ENCODE data around the gene ANKHD1.

- TF ChIP-seq POLR2A (IDR thresholded peaks at IDR 0.05), result no peak
- TF ChIP-seq POLR2AphosphoS5 (IDR thresholded peaks at IDR 0.05), result no peak
- peak in 1 of 3 donors; percentile 21 for TF ChIP-seq CTCF (IDR thresholded peaks at IDR 0.05)
Observed at GRCh38 chr5:140575309-140575708, 173.7 kb downstream of the ANKHD1 start.

Data from breast epithelium (tissue), 3 donors.